IPS DF 19.7 (cell line): Measurements from ENCODE around the gene ZCCHC13.
A peak's percentile ranks its signal among the peaks of the same experiment; 100 is the strongest.
"Not testable (repeated sequence)": the region's sequence is repeated elsewhere in the genome, so short reads cannot be mapped to it uniquely, and the experiment has no call there.

Experiments used
- DNase-seq: peaks from one replicate; pipeline ENCODE4 v3.0.0-alpha.2; 2013; ENCODE audit warnings: low read depth, low spot score

ZCCHC13 gene

GRCh38 chrX:74304016-74304415 lies at the start of gene ZCCHC13:
Gene ZCCHC13, plus strand, starts transcription at chrX:74304180. Its CDS starts 87 bp downstream, at chrX:74304267.
- no peak for DNase-seq

- not testable (repeated sequence) for DNase-seq
These were observed 45.9 kb upstream of the ZCCHC13 start for GRCh38 chrX:74258111-74258510.

GRCh38 chrX:74259885-74260491 lies 44.0 kb upstream of the ZCCHC13 start:
- peak; percentile 84 for DNase-seq

- DNase-seq: no peak
These were observed 41.3 kb upstream of the ZCCHC13 start for GRCh38 chrX:74262452-74263209.

GRCh38 chrX:74270393-74270792 lies 33.6 kb upstream of the ZCCHC13 start:
- DNase-seq: no peak

- DNase-seq: no peak
These were observed 31.8 kb upstream of the ZCCHC13 start for GRCh38 chrX:74272230-74272629.

GRCh38 chrX:74274516-74274915 lies 29.5 kb upstream of the ZCCHC13 start:
- no peak for DNase-seq

GRCh38 chrX:74277320-74277719 lies 26.7 kb upstream of the ZCCHC13 start:
- DNase-seq: no peak

GRCh38 chrX:74277846-74278245 lies 26.1 kb upstream of the ZCCHC13 start:
- DNase-seq: no peak

GRCh38 chrX:74280759-74281158 lies 23.2 kb upstream of the ZCCHC13 start:
- no peak for DNase-seq

- DNase-seq: no peak
These were observed 19.5 kb upstream of the ZCCHC13 start for GRCh38 chrX:74284391-74284952.

- DNase-seq: no peak
These were observed 16.8 kb upstream of the ZCCHC13 start for GRCh38 chrX:74286950-74287740.

GRCh38 chrX:74291577-74291963 lies 12.4 kb upstream of the ZCCHC13 start:
- DNase-seq: no peak

GRCh38 chrX:74291964-74292807 lies 11.8 kb upstream of the ZCCHC13 start:
- no peak for DNase-seq

- DNase-seq: no peak
These were observed 11.2 kb upstream of the ZCCHC13 start for GRCh38 chrX:74292808-74293123.

- DNase-seq: no peak
These were observed 10.5 kb upstream of the ZCCHC13 start for GRCh38 chrX:74293343-74293946.

GRCh38 chrX:74295101-74295500 lies 8.9 kb upstream of the ZCCHC13 start:
- no peak for DNase-seq

GRCh38 chrX:74297766-74298165 lies 6.2 kb upstream of the ZCCHC13 start:
- DNase-seq: no peak

- no peak for DNase-seq
These were observed 3.1 kb upstream of the ZCCHC13 start for GRCh38 chrX:74300869-74301268.

- no peak for DNase-seq
These were observed 14.7 kb downstream of the ZCCHC13 start for GRCh38 chrX:74318672-74319071.

GRCh38 chrX:74319321-74319720 lies 15.3 kb downstream of the ZCCHC13 start:
- not testable (repeated sequence) for DNase-seq
